ENCODE results near the gene SAV1.

SAV1 gene

GRCh38 chr14:50605766-50606165 is 62.3 kb downstream of the SAV1 start:
- no peak for DNase-seq

DNA sequence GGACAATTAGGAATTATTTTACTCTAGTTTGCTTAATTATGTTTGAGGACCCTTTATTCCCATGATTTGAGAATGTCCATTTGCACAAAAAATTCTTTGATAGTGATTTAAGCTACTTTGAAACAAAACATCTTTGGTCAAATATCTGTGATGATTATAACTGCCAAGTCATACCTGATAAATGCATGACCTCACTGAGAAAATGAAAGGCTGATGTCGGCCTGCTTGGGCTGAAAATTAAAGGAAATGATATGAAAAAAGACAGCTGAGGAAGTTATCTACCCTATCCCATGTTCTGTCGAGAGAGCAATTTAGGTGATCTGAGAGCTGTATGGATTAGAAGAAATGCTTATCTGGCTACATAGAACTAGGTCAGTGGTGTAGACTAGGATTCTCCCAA is 64.5 kb downstream of the SAV1 start:
- no peak for DNase-seq

DNA sequence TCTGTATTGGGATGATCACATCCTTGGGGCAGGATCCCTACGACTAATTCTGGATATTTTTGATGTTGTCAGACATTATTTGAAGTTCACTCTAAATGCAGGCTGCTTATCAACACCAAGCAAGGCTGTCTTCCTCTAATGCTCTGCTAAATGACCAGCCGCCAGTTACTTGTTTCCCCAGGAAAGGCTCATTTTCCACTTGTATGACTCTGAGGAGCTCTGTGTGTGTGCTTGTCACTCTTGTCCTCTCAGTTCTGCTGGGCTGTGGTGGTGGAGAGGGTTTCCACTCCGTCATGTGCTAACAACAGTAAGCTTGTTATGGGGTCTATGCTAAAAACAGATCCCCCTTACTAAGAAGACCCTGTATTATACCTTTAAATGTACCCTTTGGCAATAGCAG is 66.1 kb downstream of the SAV1 start:
- DNase-seq: no peak

- DNase-seq: no peak
These were observed 66.7 kb downstream of the SAV1 start for GRCh38 chr14:50601394-50601793.

- DNase-seq: no peak
These were observed 67.3 kb downstream of the SAV1 start for GRCh38 chr14:50600849-50601248.

- DNase-seq: no peak
These were observed 68.2 kb downstream of the SAV1 start for GRCh38 chr14:50599700-50600444.

GRCh38 chr14:50598765-50599164 is 69.3 kb downstream of the SAV1 start:
- no peak for DNase-seq

DNA sequence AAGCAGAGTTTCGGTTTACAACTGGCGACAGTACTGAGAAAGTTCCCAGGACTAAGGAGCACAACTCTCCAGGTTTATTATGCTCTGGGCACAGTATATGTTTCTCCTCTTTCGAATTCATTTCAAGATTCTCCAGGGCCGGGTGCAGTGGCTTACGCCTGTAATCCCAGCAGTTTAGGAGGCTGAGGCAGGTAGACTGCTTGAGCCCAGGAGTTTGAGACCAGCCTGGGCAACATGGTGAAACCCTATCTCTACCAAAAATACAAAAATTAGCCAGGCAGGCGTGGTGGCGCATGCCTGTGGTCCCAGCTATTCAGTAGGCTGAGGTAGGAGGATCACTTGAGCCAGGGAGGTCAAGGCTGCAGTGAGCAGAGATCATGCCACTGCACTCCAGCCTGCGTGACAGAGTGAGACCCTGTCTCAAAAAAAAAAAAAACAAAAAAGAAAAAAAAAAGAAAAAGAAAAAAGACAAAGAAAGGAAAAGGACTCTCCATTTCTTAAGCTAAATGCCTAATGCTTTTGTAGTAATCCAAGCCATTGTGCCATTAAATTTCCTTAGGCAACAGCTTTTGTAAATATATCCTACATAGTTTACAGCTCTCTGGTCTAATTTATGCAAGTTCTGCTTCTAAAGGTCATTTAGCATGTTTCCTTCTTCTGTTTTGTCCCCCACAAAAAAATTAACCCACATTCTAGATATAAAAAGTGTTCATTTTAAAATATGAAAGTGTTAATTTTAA is 73.4 kb downstream of the SAV1 start:
- no peak for DNase-seq

GRCh38 chr14:50590464-50590863 is 77.6 kb downstream of the SAV1 start:
- no peak for DNase-seq

Data from activated CD8-positive, alpha-beta memory T cell treated with anti-CD3 and anti-CD28 coated beads, Interleukin-2, amount 50 U/mL, for 4 hours (primary cell).